Endodermal cell (in vitro differentiated cells): ENCODE data around the gene HDAC4. TPM values are rescaled to one million over a fixed set of nuclear protein-coding genes. Genes with fewer than 3 reads are reported as not detected.

Experiments used
- DNase-seq: peaks from one replicate; pipeline ENCODE4 v3.0.0-alpha.2; 2017
- H3K27ac ChIP-seq: 2 replicates; pipeline ENCODE4 v1.5.1; 2013; ENCODE audit warnings: mild to moderate bottlenecking, low read depth, low read length, moderate library complexity
- H3K27me3 ChIP-seq: 2 replicates; pipeline ENCODE4 v1.6.1; 2013; ENCODE audit warnings: mild to moderate bottlenecking, low read length, moderate library complexity; ENCODE audit not compliant: insufficient read depth, control insufficient read depth, poor library complexity, severe bottlenecking
- H3K36me3 ChIP-seq: 2 replicates; pipeline ENCODE4 v1.7.0; 2013; ENCODE audit warnings: mild to moderate bottlenecking, low read length, moderate library complexity; ENCODE audit not compliant: control insufficient read depth, insufficient read depth
- H3K4me1 ChIP-seq: one replicate; pipeline ENCODE4 v1.7.0; 2013; ENCODE audit warnings: low read length; ENCODE audit not compliant: control insufficient read depth, insufficient read depth
- H3K4me3 ChIP-seq: 2 replicates; pipeline ENCODE4 v1.5.1; 2013; ENCODE audit warnings: mild to moderate bottlenecking, low read length, moderate library complexity
- H3K9ac ChIP-seq: 2 replicates; pipeline ENCODE4 v1.6.1; 2013; ENCODE audit warnings: mild to moderate bottlenecking, low read length, moderate library complexity; ENCODE audit not compliant: poor library complexity, severe bottlenecking; ENCODE audit errors: extremely low read depth
- H3K9me3 ChIP-seq: 2 replicates; pipeline ENCODE4 v1.6.1; 2013; ENCODE audit warnings: mild to moderate bottlenecking, low read length, moderate library complexity; ENCODE audit not compliant: control insufficient read depth
- H3K27ac Mint-ChIP-seq: 2 replicates; pipeline ENCODE4 v1.8.0; 2020; ENCODE audit warnings: mixed read lengths
- H3K27me3 Mint-ChIP-seq: 2 replicates; pipeline ENCODE4 v1.8.0; 2021; ENCODE audit warnings: mild to moderate bottlenecking, mixed read lengths; ENCODE audit not compliant: insufficient read depth
- H3K36me3 Mint-ChIP-seq: 2 replicates; pipeline ENCODE4 v1.8.0; 2020; ENCODE audit warnings: low read depth, mixed read lengths
- H3K4me1 Mint-ChIP-seq: 2 replicates; pipeline ENCODE4 v1.8.0; 2020; ENCODE audit warnings: mixed read lengths
- H3K4me3 Mint-ChIP-seq: 2 replicates; pipeline ENCODE4 v1.8.0; 2020; ENCODE audit warnings: mild to moderate bottlenecking, moderate library complexity, mixed read lengths
- H3K9me3 Mint-ChIP-seq: 2 replicates; pipeline ENCODE4 v1.8.0; 2020; ENCODE audit warnings: mild to moderate bottlenecking, mixed read lengths
- CTCF ChIP-seq: fragments of 200-600 bp; sonication (generic); conservative IDR thresholded peaks from 2 replicates; pipeline ENCODE4 v1.5.0; 2021; ENCODE audit warnings: antibody characterized with exemption, mild to moderate bottlenecking
- WGBS, 2 experiments: methylation state at CpG; one replicate each; pipeline versions ENCODE4 v1.1.5 to v1.1.7; 2013; ENCODE audit warnings: missing lambda C conversion rate in 2 of 2, mixed read lengths in 1 of 2; ENCODE audit not compliant: insufficient coverage in 1 of 2, insufficient read length in 1 of 2; 5-methylcytosine and 5-hydroxymethylcytosine counted together
- total RNA-seq, 2 donors: library from RNA; stranded (reverse); fragmentation: NEBNext Ultra II Directional in 1 of 2; extraction: Animal tissue kit (Norgen Biotek cat#: 25700) in 1 of 2; gene quantifications; 2 replicates in 1 of 2; 3 replicates in 1 of 2; pipeline ENCODE4 v1.2.1, GENCODE V29; 2021

HDAC4 gene
- total RNA-seq, 2 donors from 2014 or later = 45.7 to 51.2 TPM

- Histone ChIP-seq H3K9me3 (no peaks in the 10 kb centered on the region), H3K36me3 (peaks cover 6% of the 10 kb centered on the region), H3K4me3 (no peak overlapping the region), H3K27ac (no peak overlapping the region), H3K27me3 (no peaks in the 10 kb centered on the region), H3K4me1 (no peaks in the 10 kb centered on the region), H3K9ac (no peak overlapping the region)
- no peak overlapping the region for H3K4me3 Mint-ChIP-seq
- H3K27ac Mint-ChIP-seq = no peak overlapping the region
- H3K27me3 Mint-ChIP-seq = no peaks in the 10 kb centered on the region
- DNase-seq = peak; percentile 42
- peaks cover 39% of the 10 kb centered on the region for H3K36me3 Mint-ChIP-seq
- TF ChIP-seq CTCF = no peak
- no peaks in the 10 kb centered on the region for H3K9me3 Mint-ChIP-seq
- WGBS, 2 experiments = 93 to 95% methylated on average over 6 to 10 of the region's 10 CpGs
- no peaks in the 10 kb centered on the region for H3K4me1 Mint-ChIP-seq
Measured at GRCh38 chr2:239152239-239152915, 248.4 kb downstream of the HDAC4 start.

DNA sequence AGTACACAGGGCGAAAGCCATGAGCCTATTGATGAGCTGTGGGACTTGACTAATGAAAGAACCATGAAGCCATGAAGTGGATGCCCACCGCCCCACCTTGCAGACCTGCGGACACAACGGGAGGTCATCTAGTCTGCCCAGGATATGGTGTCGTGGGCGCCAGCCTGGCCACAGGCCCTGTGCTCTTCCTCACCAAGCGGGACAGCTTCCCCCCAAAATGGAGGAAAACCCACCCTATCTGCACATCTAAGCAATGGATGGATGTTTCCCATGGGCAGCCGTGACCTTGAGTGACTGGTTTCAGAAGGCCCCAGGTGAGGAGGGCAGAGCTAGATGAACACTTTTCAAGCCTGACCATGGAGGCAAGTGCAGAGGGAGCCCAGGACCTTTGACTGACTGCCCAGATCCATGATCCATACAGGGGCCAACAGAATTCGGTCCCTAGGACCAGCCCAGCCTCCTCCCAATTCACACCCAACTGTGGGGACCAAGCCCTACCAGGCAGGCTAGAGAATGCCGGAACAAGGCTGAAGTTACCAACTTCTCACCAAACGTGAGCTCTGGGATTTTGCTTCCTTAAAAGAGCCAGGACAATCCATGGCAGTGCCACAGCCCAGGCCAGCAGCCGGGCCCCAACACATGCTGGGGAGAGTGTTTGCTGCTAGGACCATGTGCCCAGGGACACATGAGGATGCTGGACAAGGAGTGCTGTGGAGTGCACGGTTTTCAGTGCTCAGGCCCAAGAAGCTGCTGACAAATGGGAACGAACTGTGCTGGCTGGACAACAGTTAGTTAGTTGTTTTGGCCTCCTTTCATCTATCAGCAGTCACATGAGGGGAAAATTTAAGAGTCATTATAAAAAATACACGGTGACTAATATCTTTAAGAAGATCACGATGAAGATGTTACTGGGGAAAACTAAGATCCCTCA, 249.4 kb downstream of the HDAC4 start:
- Histone ChIP-seq H3K9ac (no peak overlapping the region), H3K27ac (no peak overlapping the region), H3K27me3 (no peaks in the 10 kb centered on the region), H3K9me3 (no peaks in the 10 kb centered on the region), H3K4me3 (no peak overlapping the region), H3K36me3 (peaks cover 6% of the 10 kb centered on the region), H3K4me1 (no peaks in the 10 kb centered on the region)
- no peak for TF ChIP-seq CTCF
- WGBS, 2 experiments = 90 to 93% methylated on average over 7 to 16 of the region's 16 CpGs
- H3K9me3 Mint-ChIP-seq = no peaks in the 10 kb centered on the region
- peak; percentile 17 for DNase-seq
- no peaks in the 10 kb centered on the region for H3K27me3 Mint-ChIP-seq
- H3K4me3 Mint-ChIP-seq = no peak overlapping the region
- H3K4me1 Mint-ChIP-seq = no peaks in the 10 kb centered on the region
- no peak overlapping the region for H3K27ac Mint-ChIP-seq
- peaks cover 39% of the 10 kb centered on the region for H3K36me3 Mint-ChIP-seq

GRCh38 chr2:239150125-239151011, 250.5 kb downstream of the HDAC4 start:
- no peaks in the 10 kb centered on the region for H3K4me1 ChIP-seq
- no peak overlapping the region for H3K27ac ChIP-seq
- TF ChIP-seq CTCF = no peak
- Mint-ChIP-seq H3K9me3 (no peaks in the 10 kb centered on the region), H3K27me3 (no peaks in the 10 kb centered on the region), H3K4me3 (no peak overlapping the region), H3K27ac (peak overlapping the region; percentile 41), H3K36me3 (peaks cover 32% of the 10 kb centered on the region), H3K4me1 (peaks cover 7% of the 10 kb centered on the region)
- no peaks in the 10 kb centered on the region for H3K9me3 ChIP-seq
- no peak overlapping the region for H3K9ac ChIP-seq
- no peaks in the 10 kb centered on the region for H3K27me3 ChIP-seq
- WGBS, 2 experiments = 98% methylated on average over 7 of the region's 9 CpGs; no CpG with 5 or more reads in 1 of the 2 experiments
- peak; percentile 30 for DNase-seq
- H3K36me3 ChIP-seq = peaks cover 6% of the 10 kb centered on the region
- H3K4me3 ChIP-seq = no peak overlapping the region
